Caco-2 (cell line): Measurements from ENCODE around the gene AHDC1. TPM values are rescaled to one million over a fixed set of nuclear protein-coding genes. Genes with fewer than 3 reads are reported as not detected.

Experiments
- BruUV-seq: library from RNA; stranded (reverse); fragments of 400-500 nt; replicated peaks from 2 replicates; lab custom pipeline; 2021; lab: Mats Ljungman, UMichigan
- CTCF ChIA-PET: fragments of 300-600 bp; sonication (Branson Sonifier 250); formaldehyde crosslinking; loops from one replicate; lab custom pipeline; 2022; ENCODE audit warnings: antibody characterized with exemption; lab: Charles Lee
- POLR2A ChIA-PET: fragments of 300-600 bp; sonication (Branson Sonifier 250); formaldehyde crosslinking; loops from one replicate; lab custom pipeline; 2022; ENCODE audit warnings: antibody characterized with exemption; lab: Charles Lee
- DNase-seq, 2 experiments: peaks; one replicate each; pipeline versions ENCODE4 v3.0.0 to v3.0.0-alpha.2; 2020 to 2022
- H3K27me3 ChIP-seq: replicated peaks from 2 replicates; pipeline ENCODE4 v1.6.0; 2011; ENCODE audit warnings: low read length; ENCODE audit not compliant: control insufficient read depth, insufficient read depth
- H3K36me3 ChIP-seq: 2 replicates; pipeline ENCODE4 v1.5.1; 2011; ENCODE audit warnings: low read length; ENCODE audit not compliant: control insufficient read depth, insufficient read depth
- H3K4me1 ChIP-seq: fragments of 250-450 bp; sonication (Bioruptor Pico); 2 replicates; pipeline ENCODE4 v1.5.1; 2020; ENCODE audit warnings: mild to moderate bottlenecking
- H3K4me3 ChIP-seq: 2 replicates; pipeline ENCODE4 v1.5.1; 2011; ENCODE audit warnings: low read depth, mild to moderate bottlenecking, control low read depth, low read length
- H3K9me3 ChIP-seq: fragments of 250-450 bp; sonication (Bioruptor Pico); 2 replicates; pipeline ENCODE4 v1.5.1; 2020; ENCODE audit warnings: mild to moderate bottlenecking, moderate library complexity
- H3K27ac Mint-ChIP-seq: one replicate; pipeline ENCODE4 v1.8.0; 2022; ENCODE audit warnings: mixed read lengths; ENCODE audit not compliant: unreplicated experiment
- H3K27me3 Mint-ChIP-seq: one replicate; pipeline ENCODE4 v1.8.0; 2022; ENCODE audit warnings: mixed read lengths; ENCODE audit not compliant: insufficient read depth, unreplicated experiment
- H3K36me3 Mint-ChIP-seq: one replicate; pipeline ENCODE4 v1.8.0; 2022; ENCODE audit warnings: mild to moderate bottlenecking, mixed read lengths; ENCODE audit not compliant: insufficient read depth, unreplicated experiment
- H3K4me1 Mint-ChIP-seq: one replicate; pipeline ENCODE4 v1.8.0; 2022; ENCODE audit warnings: low read depth, mixed read lengths; ENCODE audit not compliant: unreplicated experiment
- H3K4me3 Mint-ChIP-seq: one replicate; pipeline ENCODE4 v1.8.0; 2022; ENCODE audit warnings: mild to moderate bottlenecking, moderate library complexity, mixed read lengths; ENCODE audit not compliant: unreplicated experiment
- H3K9me3 Mint-ChIP-seq: one replicate; pipeline ENCODE4 v1.8.0; 2022; ENCODE audit warnings: mixed read lengths; ENCODE audit not compliant: unreplicated experiment
- CTCF ChIP-seq, 2 experiments: fragments of 200-600 bp in 1 of 2; IDR thresholded peaks; 1 replicate in 1 of 2; 2 replicates in 1 of 2; pipeline versions ENCODE4 v1.5.1 to v1.8.0; 2011 to 2022; ENCODE audit warnings: antibody characterized with exemption in 1 of 2, control low read depth in 1 of 2, inconsistent platforms in 1 of 2, low read depth in 1 of 2, low read length in 1 of 2, mild to moderate bottlenecking in 1 of 2, moderate library complexity in 1 of 2; ENCODE audit not compliant: insufficient read depth in 1 of 2, severe bottlenecking in 1 of 2, unreplicated experiment in 1 of 2
- intact Hi-C: fragments of 100-400 bp; cut with micrococcal nuclease; formaldehyde crosslinking; loops from one replicate; pipeline ENCODE4 v1.10.0; 2022; ENCODE audit not compliant: unreplicated experiment
- total RNA-seq: library from RNA; stranded (reverse); gene quantifications from 2 replicates; pipeline ENCODE4 v1.2.3, GENCODE V29; 2022

AHDC1 gene
- total RNA-seq, 1 experiment from 2014 or later = 17.0 TPM

- H3K36me3 ChIP-seq = no peaks in the 10 kb centered on the region
- H3K9me3 Mint-ChIP-seq = no peaks in the 10 kb centered on the region
- H3K4me3 ChIP-seq = no peak overlapping the region
- no peaks in the 10 kb centered on the region for H3K4me1 Mint-ChIP-seq
- TF ChIP-seq CTCF (IDR thresholded peaks at IDR 0.05; ENCODE audit: insufficient read depth in 1 of 2, low read depth in 1 of 2, low read length in 1 of 2, severe bottlenecking in 1 of 2, unreplicated experiment in 1 of 2) = no peak
- no peaks in the 10 kb centered on the region for H3K36me3 Mint-ChIP-seq
- H3K27me3 Mint-ChIP-seq = no peaks in the 10 kb centered on the region
- CTCF ChIA-PET = no interaction called here
- H3K27me3 ChIP-seq = no peaks in the 10 kb centered on the region
- H3K4me1 ChIP-seq = no peaks in the 10 kb centered on the region; the same call in 1 of the 2 replicates
- BruUV-seq = no TSS peak
- intact Hi-C loops = no loop called here
- no peak for DNase-seq
- H3K4me3 Mint-ChIP-seq = no peak overlapping the region
- no peaks in the 10 kb centered on the region for H3K9me3 ChIP-seq
- no peak overlapping the region for H3K27ac Mint-ChIP-seq
- POLR2A ChIA-PET = no interaction called here
These were observed 8.3 kb downstream of the AHDC1 start for GRCh38 chr1:27595597-27595996.

GRCh38 chr1:27594564-27595510 lies 9.1 kb downstream of the AHDC1 start:
- Mint-ChIP-seq H3K36me3 (no peaks in the 10 kb centered on the region), H3K4me1 (no peaks in the 10 kb centered on the region), H3K27ac (no peak overlapping the region), H3K27me3 (no peaks in the 10 kb centered on the region), H3K4me3 (no peak overlapping the region), H3K9me3 (no peaks in the 10 kb centered on the region)
- Histone ChIP-seq H3K9me3 (no peaks in the 10 kb centered on the region), H3K36me3 (no peaks in the 10 kb centered on the region), H3K4me3 (no peak overlapping the region), H3K4me1 (no peaks in the 10 kb centered on the region; the same call in 1 of the 2 replicates), H3K27me3 (no peaks in the 10 kb centered on the region)
- no peak for TF ChIP-seq CTCF (IDR thresholded peaks at IDR 0.05; ENCODE audit: insufficient read depth in 1 of 2, low read depth in 1 of 2, low read length in 1 of 2, severe bottlenecking in 1 of 2, unreplicated experiment in 1 of 2)
- POLR2A ChIA-PET = no interaction called here
- CTCF ChIA-PET = no interaction called here
- BruUV-seq = no TSS peak
- intact Hi-C loops = no loop called here
- DNase-seq = no peak

- BruUV-seq = no TSS peak
- Mint-ChIP-seq H3K4me1 (no peaks in the 10 kb centered on the region), H3K36me3 (no peaks in the 10 kb centered on the region), H3K9me3 (no peaks in the 10 kb centered on the region), H3K27me3 (no peaks in the 10 kb centered on the region), H3K27ac (no peak overlapping the region), H3K4me3 (no peak overlapping the region)
- no peak for TF ChIP-seq CTCF (IDR thresholded peaks at IDR 0.05; ENCODE audit: insufficient read depth in 1 of 2, low read depth in 1 of 2, low read length in 1 of 2, severe bottlenecking in 1 of 2, unreplicated experiment in 1 of 2)
- H3K9me3 ChIP-seq = no peaks in the 10 kb centered on the region
- H3K36me3 ChIP-seq = no peaks in the 10 kb centered on the region
- no peak overlapping the region for H3K4me3 ChIP-seq
- ChIA-PET CTCF (no interaction called here), POLR2A (no interaction called here)
- intact Hi-C loops = no loop called here
- H3K4me1 ChIP-seq = no peaks in the 10 kb centered on the region
- DNase-seq = no peak
- no peaks in the 10 kb centered on the region for H3K27me3 ChIP-seq
These were observed 10.0 kb downstream of the AHDC1 start for GRCh38 chr1:27593678-27594563.
